GM10248 (cell line): ENCODE data around the gene SPN.
"Not testable (repeated sequence)": the region's sequence is repeated elsewhere in the genome, so short reads cannot be mapped to it uniquely, and the experiment has no call there.

ENCODE experiments used
- CTCF ChIA-PET: fragments of 300-600 bp; sonication (Branson Sonifier 250); formaldehyde crosslinking; extraction: SDS; loops from one replicate; lab custom pipeline; 2021; ENCODE audit warnings: antibody characterized with exemption; lab: Yijun Ruan, JAX
- POLR2A ChIA-PET: fragments of 350-650 bp; sonication (Branson Sonifier 250); formaldehyde crosslinking; extraction: SDS; loops from one replicate; lab custom pipeline; 2020; ENCODE audit warnings: antibody characterized with exemption; lab: Yijun Ruan, JAX
- DNase-seq: peaks from one replicate; pipeline ENCODE4 v3.0.0; 2012; ENCODE audit errors: extremely low spot score
- CTCF ChIP-seq: IDR thresholded peaks from 2 replicates; pipeline ENCODE4 v1.5.1; 2012; ENCODE audit warnings: mild to moderate bottlenecking, low read depth; ENCODE audit errors: extremely low read depth, missing control alignments, control extremely low read depth

The SPN gene

GRCh38 chr16:29649588-29650494 lies 13.2 kb upstream of the SPN start:
- no peak for TF ChIP-seq CTCF
- DNase-seq, result no peak
- ChIA-PET POLR2A (no interaction called here), CTCF (interaction anchor here (1.5 to 2.6 kb wide), 2 partner anchors 9 to 30 kb away, joined by 3 to 9 read pairs; partner anchors contain the start of gene QPRT)

- POLR2A ChIA-PET, result interaction anchor here (0.7 kb wide), 1 partner anchor 169 kb away, joined by 7 read pairs; no protein-coding TSS in a partner anchor
- TF ChIP-seq CTCF, result no peak
- CTCF ChIA-PET, result interaction anchor here (1.4 to 2.6 kb wide), 2 partner anchors 10 to 12 kb away, joined by 5 to 9 read pairs; partner anchors contain the start of gene SPN
- DNase-seq, result no peak
Measured at GRCh38 chr16:29650771-29651170, 12.3 kb upstream of the SPN start.

GRCh38 chr16:29651774-29652349 lies 11.2 kb upstream of the SPN start:
- DNase-seq, result no peak
- POLR2A ChIA-PET, result interaction anchor here (0.7 to 1.0 kb wide), 2 partner anchors 11 to 782 kb away, joined by 3 to 5 read pairs; partner anchors contain the start of gene SPN
- CTCF ChIA-PET, result interaction anchor here (1.4 to 2.6 kb wide), 2 partner anchors 11 kb away, joined by 5 to 9 read pairs; partner anchors contain the start of gene SPN
- no peak for TF ChIP-seq CTCF

GRCh38 chr16:29653471-29653870 lies 9.6 kb upstream of the SPN start:
- no peak for TF ChIP-seq CTCF
- ChIA-PET CTCF (interaction anchor here (0.9 to 2.3 kb wide), 4 partner anchors 9 to 136 kb away, joined by 3 to 7 read pairs (median 5); partner anchors contain the start of gene SPN), POLR2A (interaction anchor here (0.6 to 1.4 kb wide), 2 partner anchors 9 to 10 kb away, joined by 3 to 6 read pairs; no protein-coding TSS in a partner anchor)
- peak; percentile 43 for DNase-seq

- not testable (repeated sequence) for DNase-seq
- CTCF ChIA-PET, result interaction anchor here (0.8 to 2.3 kb wide), 6 partner anchors 8 to 136 kb away, joined by 3 to 7 read pairs (median 4); partner anchors contain the start of genes QPRT and SPN
- POLR2A ChIA-PET, result interaction anchor here (1.4 kb wide), 1 partner anchor 10 kb away, joined by 3 read pairs; no protein-coding TSS in a partner anchor
Measured at GRCh38 chr16:29653890-29654289, 9.2 kb upstream of the SPN start.

- POLR2A ChIA-PET, result no interaction called here
- no peak for DNase-seq
- CTCF ChIA-PET, result interaction anchor here (1.5 kb wide), 1 partner anchor 28 kb away, joined by 3 read pairs; no protein-coding TSS in a partner anchor
- no peak for TF ChIP-seq CTCF
Measured at GRCh38 chr16:29656688-29657523, 6.1 kb upstream of the SPN start.
